ENCODE data around the gene PIEZO1. TPM values are rescaled to one million over a fixed set of nuclear protein-coding genes. Genes with fewer than 3 reads are reported as not detected.

PIEZO1 gene
- polyA plus RNA-seq, 1 of the 3 experiments (the other 2 are of a cell fraction), result 184 TPM

DNA sequence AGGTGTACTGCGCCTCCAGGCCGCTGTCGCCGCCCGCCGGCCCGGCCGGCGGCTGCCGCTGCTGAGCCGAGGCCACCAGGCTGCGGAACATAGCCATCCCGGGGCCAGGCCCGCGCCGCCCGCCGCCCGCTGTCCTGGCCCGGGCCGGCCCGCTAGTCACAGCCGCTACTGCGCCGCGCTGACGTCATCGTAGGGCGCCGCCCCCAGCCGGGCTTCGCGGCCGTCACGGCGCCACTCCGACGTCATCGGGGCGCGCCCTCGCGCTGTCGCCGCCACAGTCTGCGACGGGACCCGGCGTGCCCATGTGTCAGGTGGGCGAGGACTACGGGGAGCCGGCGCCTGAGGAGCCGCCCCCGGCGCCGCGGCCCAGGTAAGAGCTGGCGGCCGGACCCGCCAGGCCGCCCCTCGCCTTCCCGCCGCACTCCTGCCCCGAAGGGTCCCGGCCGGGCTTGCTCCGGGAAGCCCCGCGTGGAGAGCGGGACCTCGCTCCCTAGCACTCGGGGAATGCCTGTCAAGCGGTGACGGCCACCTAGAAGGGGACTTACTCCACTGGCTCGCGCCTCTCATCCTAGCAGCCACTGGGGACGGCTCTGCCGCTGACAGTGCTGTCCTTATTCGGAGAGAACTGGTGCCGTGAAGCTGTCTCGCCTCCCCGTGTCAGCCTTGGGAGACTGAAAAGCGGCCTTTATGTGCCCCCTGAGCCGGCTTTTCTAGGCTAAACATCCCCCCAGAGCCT, 78.6 kb downstream of the PIEZO1 start, which contains the start of the genes CTU2 and RNF166:
Gene CTU2, plus strand, starts transcription at position 275 of the 736 bp plus-strand sequence. Its CDS starts 28 bp downstream, at position 303.
Gene RNF166, minus strand, starts transcription at position 180 of the 736 bp plus-strand sequence. Its CDS starts 83 bp downstream, at position 97.
- DNase-seq, result peak; percentile 99
- H3K36me3 ChIP-seq (replicated peaks in 1 of 2; ENCODE audit: control insufficient read depth in 1 of 2, insufficient read depth in 2 of 2, low read length in 1 of 2), result peaks cover 0 to 4% of the 10 kb centered on the region in 2 experiments
- 0 out of 2 replicates have a peak, but pooled peaks cover 6% of the 10 kb centered on the region for H4K20me1 ChIP-seq (ENCODE audit: insufficient read depth)
- no peaks in the 10 kb centered on the region for H3K27me3 ChIP-seq (ENCODE audit: insufficient read depth)
- H3K9ac ChIP-seq, result peak within 1 kb of the TSS; percentile 75
- H3K4me1 ChIP-seq (ENCODE audit: control insufficient read depth in 1 of 2, insufficient read depth in 2 of 2, low read depth in 1 of 2, low read length in 1 of 2), result peaks cover 3 to 16% of the 10 kb centered on the region in 2 experiments; a peak in 3 of 4 replicates
- no peaks in the 10 kb centered on the region for H3K9me2 ChIP-seq
- no peaks in the 10 kb centered on the region for H3K9me3 ChIP-seq
- H3F3A ChIP-seq (replicated peaks; ENCODE audit: insufficient read depth), result peaks cover 9% of the 10 kb centered on the region
- H3K79me2 ChIP-seq (ENCODE audit: insufficient read depth), result peaks cover 63% of the 10 kb centered on the region
- H3K4me3 ChIP-seq (ENCODE audit: low read depth in 2 of 2, low read length in 1 of 2), result peak within 1 kb of the TSS; percentile 94 to 99
- peak within 1 kb of the TSS; percentile 56; the same call in 1 of the 2 replicates for H2AFZ ChIP-seq (ENCODE audit: low read depth)
- 0% methylated on average over 6 of the region's 86 CpGs for WGBS (ENCODE audit: low lambda C conversion rate)
- TF ChIP-seq EP300 (IDR thresholded peaks at IDR 0.05; ENCODE audit: borderline replicate concordance in 1 of 2, low read depth in 1 of 2, low read length in 1 of 2) (no peak), MEF2A (IDR thresholded peaks at IDR 0.05; ENCODE audit: borderline replicate concordance, low read depth) (no peak), NFIC (IDR thresholded peaks at IDR 0.05; ENCODE audit: borderline replicate concordance) (no peak), USF1 (IDR thresholded peaks at IDR 0.05; ENCODE audit: borderline replicate concordance, low read depth) (peak; percentile 46; the same call in 1 of the 2 replicates), CHD2 (IDR thresholded peaks at IDR 0.05; ENCODE audit: low read length, partially characterized antibody) (peak; percentile 69), POLR2AphosphoS5 (IDR thresholded peaks at IDR 0.05; ENCODE audit: low read depth, low read length) (peak; percentile 69), SIN3A (IDR thresholded peaks at IDR 0.05; ENCODE audit: borderline replicate concordance, low read depth, low read length) (peak; percentile 99), MXI1 (IDR thresholded peaks at IDR 0.05; ENCODE audit: low read depth, low read length) (peak; percentile 100), FOSL2 (IDR thresholded peaks at IDR 0.05; ENCODE audit: borderline replicate concordance, low read depth) (no peak), TAF1 (IDR thresholded peaks at IDR 0.05; ENCODE audit: borderline replicate concordance, low read depth, low read length) (0 out of 2 replicates have a peak, but pooled peaks have one; percentile 20)
- TF ChIP-seq, protein P1, sequence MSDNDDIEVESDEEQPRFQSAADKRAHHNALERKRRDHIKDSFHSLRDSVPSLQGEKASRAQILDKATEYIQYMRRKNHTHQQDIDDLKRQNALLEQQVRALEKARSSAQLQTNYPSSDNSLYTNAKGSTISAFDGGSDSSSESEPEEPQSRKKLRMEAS (IDR thresholded peaks at IDR 0.05; ENCODE audit: low read depth), result peak; percentile 93
- ChIA-PET CTCF (interaction anchor here (1.9 kb wide), 1 partner anchor 31 kb away, joined by 7 read pairs; no protein-coding TSS in a partner anchor), POLR2A (no interaction called here)
- H3K27ac ChIP-seq (ENCODE audit: low read depth in 2 of 2, low read length in 1 of 2), result peak within 1 kb of the TSS in 1 of 2 experiments; percentile 30; a peak in 1 of 4 replicates
- H3K4me2 ChIP-seq, result peak within 1 kb of the TSS; percentile 98

DNA sequence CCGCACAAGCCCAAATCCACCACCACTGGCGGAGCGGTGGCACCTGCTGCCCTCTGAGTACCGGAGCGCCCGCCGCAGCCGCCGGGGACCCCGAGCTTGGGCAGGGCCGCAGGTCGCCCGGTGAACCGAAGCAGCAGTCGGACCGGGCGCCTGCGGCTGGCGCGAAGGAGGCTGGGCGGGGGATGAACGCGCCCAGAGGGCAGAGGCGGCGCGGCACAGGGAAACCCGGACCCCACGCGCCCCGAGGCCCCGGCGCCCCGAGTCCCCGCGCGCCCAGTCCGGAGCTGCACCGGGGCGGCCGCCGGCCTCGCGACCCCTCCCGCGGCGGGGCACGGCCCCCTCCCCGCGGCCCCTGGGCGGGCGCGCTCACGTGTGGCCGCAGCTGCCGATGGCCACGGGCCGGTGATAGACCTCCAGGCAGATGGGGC, 79.2 kb downstream of the PIEZO1 start:
- H3K9me2 ChIP-seq, result no peaks in the 10 kb centered on the region
- no peak overlapping the region for H2AFZ ChIP-seq (ENCODE audit: low read depth)
- POLR2A ChIA-PET, result no interaction called here
- peaks cover 9 to 16% of the 10 kb centered on the region in 2 experiments; a peak in 3 of 4 replicates for H3K4me1 ChIP-seq (ENCODE audit: control insufficient read depth in 1 of 2, insufficient read depth in 2 of 2, low read depth in 1 of 2, low read length in 1 of 2)
- H4K20me1 ChIP-seq (ENCODE audit: insufficient read depth), result 0 out of 2 replicates have a peak, but pooled peaks cover 6% of the 10 kb centered on the region
- no peaks in the 10 kb centered on the region for H3K9me3 ChIP-seq
- H3K27me3 ChIP-seq (ENCODE audit: insufficient read depth), result no peaks in the 10 kb centered on the region
- peaks cover 67% of the 10 kb centered on the region for H3K79me2 ChIP-seq (ENCODE audit: insufficient read depth)
- no peak for DNase-seq
- no peak overlapping the region for H3K27ac ChIP-seq (ENCODE audit: low read depth in 2 of 2, low read length in 1 of 2)
- peak overlapping the region; percentile 94 to 99 for H3K4me3 ChIP-seq (ENCODE audit: low read depth in 2 of 2, low read length in 1 of 2)
- WGBS (ENCODE audit: low lambda C conversion rate), result 2% methylated on average over 8 of the region's 57 CpGs
- peak overlapping the region; percentile 75 for H3K9ac ChIP-seq
- H3K4me2 ChIP-seq, result peak overlapping the region; percentile 97
- CTCF ChIA-PET, result interaction anchor here (1.9 kb wide), 1 partner anchor 31 kb away, joined by 7 read pairs; no protein-coding TSS in a partner anchor
- H3K36me3 ChIP-seq (replicated peaks in 1 of 2; ENCODE audit: control insufficient read depth in 1 of 2, insufficient read depth in 2 of 2, low read length in 1 of 2), result no peaks in the 10 kb centered on the region
- TF ChIP-seq, protein P2, sequence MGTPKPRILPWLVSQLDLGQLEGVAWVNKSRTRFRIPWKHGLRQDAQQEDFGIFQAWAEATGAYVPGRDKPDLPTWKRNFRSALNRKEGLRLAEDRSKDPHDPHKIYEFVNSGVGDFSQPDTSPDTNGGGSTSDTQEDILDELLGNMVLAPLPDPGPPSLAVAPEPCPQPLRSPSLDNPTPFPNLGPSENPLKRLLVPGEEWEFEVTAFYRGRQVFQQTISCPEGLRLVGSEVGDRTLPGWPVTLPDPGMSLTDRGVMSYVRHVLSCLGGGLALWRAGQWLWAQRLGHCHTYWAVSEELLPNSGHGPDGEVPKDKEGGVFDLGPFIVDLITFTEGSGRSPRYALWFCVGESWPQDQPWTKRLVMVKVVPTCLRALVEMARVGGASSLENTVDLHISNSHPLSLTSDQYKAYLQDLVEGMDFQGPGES (IDR thresholded peaks at IDR 0.05; ENCODE audit: low read depth, low read length), result no peak
- TF ChIP-seq, protein P3, sequence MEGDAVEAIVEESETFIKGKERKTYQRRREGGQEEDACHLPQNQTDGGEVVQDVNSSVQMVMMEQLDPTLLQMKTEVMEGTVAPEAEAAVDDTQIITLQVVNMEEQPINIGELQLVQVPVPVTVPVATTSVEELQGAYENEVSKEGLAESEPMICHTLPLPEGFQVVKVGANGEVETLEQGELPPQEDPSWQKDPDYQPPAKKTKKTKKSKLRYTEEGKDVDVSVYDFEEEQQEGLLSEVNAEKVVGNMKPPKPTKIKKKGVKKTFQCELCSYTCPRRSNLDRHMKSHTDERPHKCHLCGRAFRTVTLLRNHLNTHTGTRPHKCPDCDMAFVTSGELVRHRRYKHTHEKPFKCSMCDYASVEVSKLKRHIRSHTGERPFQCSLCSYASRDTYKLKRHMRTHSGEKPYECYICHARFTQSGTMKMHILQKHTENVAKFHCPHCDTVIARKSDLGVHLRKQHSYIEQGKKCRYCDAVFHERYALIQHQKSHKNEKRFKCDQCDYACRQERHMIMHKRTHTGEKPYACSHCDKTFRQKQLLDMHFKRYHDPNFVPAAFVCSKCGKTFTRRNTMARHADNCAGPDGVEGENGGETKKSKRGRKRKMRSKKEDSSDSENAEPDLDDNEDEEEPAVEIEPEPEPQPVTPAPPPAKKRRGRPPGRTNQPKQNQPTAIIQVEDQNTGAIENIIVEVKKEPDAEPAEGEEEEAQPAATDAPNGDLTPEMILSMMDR (IDR thresholded peaks at IDR 0.05), result no peak
- TF ChIP-seq USF2 (IDR thresholded peaks at IDR 0.05; ENCODE audit: borderline replicate concordance, low read depth, low read length), result no peak
- no peak for TF ChIP-seq ZBTB33 (IDR thresholded peaks at IDR 0.05; ENCODE audit: borderline replicate concordance, low read depth)
- H3F3A ChIP-seq (replicated peaks; ENCODE audit: insufficient read depth), result peaks cover 8% of the 10 kb centered on the region

Data from SK-N-SH (cell line).